RWPE2 (cell line): ENCODE data around the gene PNPLA1.

Experiments used
- ATAC-seq: fragments of 200-7000 bp; cut with Tn5 transposase; 3 replicates; pipeline ENCODE4 v1.9.1; 2021; ENCODE audit warnings: low read depth
- DNase-seq: peaks from one replicate; pipeline ENCODE4 v3.0.0-alpha.2; 2020; ENCODE audit warnings: low spot score
- H3K27ac ChIP-seq: fragments of 450-650 bp; 2 replicates; pipeline ENCODE4 v1.5.1; 2017; ENCODE audit warnings: mild to moderate bottlenecking; ENCODE audit not compliant: poor library complexity, severe bottlenecking
- H3K27me3 ChIP-seq: fragments of 250-450 bp; sonication (Bioruptor Pico); 2 replicates; pipeline ENCODE4 v1.5.1; 2021; ENCODE audit warnings: mild to moderate bottlenecking, moderate library complexity; ENCODE audit not compliant: insufficient read depth, poor library complexity, severe bottlenecking
- H3K36me3 ChIP-seq: fragments of 250-450 bp; sonication (Bioruptor Pico); 2 replicates; pipeline ENCODE4 v1.5.1; 2020; ENCODE audit warnings: low read depth, mild to moderate bottlenecking, moderate library complexity
- H3K4me1 ChIP-seq: fragments of 250-450 bp; sonication (Bioruptor Pico); 2 replicates; pipeline ENCODE4 v1.5.1; 2021; ENCODE audit warnings: mild to moderate bottlenecking, moderate library complexity; ENCODE audit not compliant: insufficient read depth, poor library complexity, severe bottlenecking
- H3K4me3 ChIP-seq: fragments of 250-450 bp; sonication (Bioruptor Pico); 2 replicates; pipeline ENCODE4 v1.5.1; 2021; ENCODE audit warnings: mild to moderate bottlenecking, moderate library complexity; ENCODE audit not compliant: severe bottlenecking
- H3K9me3 ChIP-seq: fragments of 250-450 bp; sonication (Bioruptor Pico); 2 replicates; pipeline ENCODE4 v1.5.1; 2021; ENCODE audit warnings: mild to moderate bottlenecking, moderate library complexity; ENCODE audit not compliant: severe bottlenecking
- CTCF ChIP-seq: fragments of 450-650 bp; IDR thresholded peaks from one replicate; pipeline ENCODE4 v1.5.1; 2017; ENCODE audit warnings: mild to moderate bottlenecking, moderate library complexity; ENCODE audit not compliant: poor library complexity, severe bottlenecking

PNPLA1 gene

DNA sequence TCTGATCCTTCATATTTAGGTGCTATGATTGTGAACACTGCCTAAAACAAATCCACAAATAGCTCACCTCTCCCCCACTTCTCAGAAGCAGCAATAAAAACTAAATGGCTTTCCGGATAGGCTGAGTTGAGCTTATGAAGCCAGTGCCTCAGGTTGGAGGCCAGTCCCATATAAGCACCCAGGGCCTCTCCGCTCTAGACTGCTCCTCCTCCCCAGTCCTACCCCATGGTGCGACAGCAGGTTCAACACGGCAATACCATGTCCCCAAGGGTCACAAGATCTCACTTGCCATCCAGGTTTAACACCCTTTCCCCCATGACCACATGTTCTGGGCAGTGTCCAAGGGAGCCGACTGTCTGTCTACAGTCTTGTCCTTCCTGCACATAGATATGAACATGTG, 46.1 kb downstream of the PNPLA1 start:
- DNase-seq (no peak), ATAC-seq (no peak)
- no peak for TF ChIP-seq CTCF
- Histone ChIP-seq H3K9me3 (no peaks in the 10 kb centered on the region), H3K27ac (no peak overlapping the region), H3K4me3 (no peak overlapping the region), H3K4me1 (no peaks in the 10 kb centered on the region), H3K27me3 (no peaks in the 10 kb centered on the region), H3K36me3 (no peaks in the 10 kb centered on the region)

GRCh38 chr6:36317623-36318022, 47.8 kb downstream of the PNPLA1 start:
- H3K27me3 ChIP-seq = no peaks in the 10 kb centered on the region
- no peak for DNase-seq
- no peaks in the 10 kb centered on the region for H3K36me3 ChIP-seq
- H3K4me3 ChIP-seq = no peak overlapping the region
- no peaks in the 10 kb centered on the region for H3K9me3 ChIP-seq
- no peaks in the 10 kb centered on the region for H3K4me1 ChIP-seq
- no peak overlapping the region for H3K27ac ChIP-seq
- ATAC-seq = no peak
- TF ChIP-seq CTCF = no peak

DNA sequence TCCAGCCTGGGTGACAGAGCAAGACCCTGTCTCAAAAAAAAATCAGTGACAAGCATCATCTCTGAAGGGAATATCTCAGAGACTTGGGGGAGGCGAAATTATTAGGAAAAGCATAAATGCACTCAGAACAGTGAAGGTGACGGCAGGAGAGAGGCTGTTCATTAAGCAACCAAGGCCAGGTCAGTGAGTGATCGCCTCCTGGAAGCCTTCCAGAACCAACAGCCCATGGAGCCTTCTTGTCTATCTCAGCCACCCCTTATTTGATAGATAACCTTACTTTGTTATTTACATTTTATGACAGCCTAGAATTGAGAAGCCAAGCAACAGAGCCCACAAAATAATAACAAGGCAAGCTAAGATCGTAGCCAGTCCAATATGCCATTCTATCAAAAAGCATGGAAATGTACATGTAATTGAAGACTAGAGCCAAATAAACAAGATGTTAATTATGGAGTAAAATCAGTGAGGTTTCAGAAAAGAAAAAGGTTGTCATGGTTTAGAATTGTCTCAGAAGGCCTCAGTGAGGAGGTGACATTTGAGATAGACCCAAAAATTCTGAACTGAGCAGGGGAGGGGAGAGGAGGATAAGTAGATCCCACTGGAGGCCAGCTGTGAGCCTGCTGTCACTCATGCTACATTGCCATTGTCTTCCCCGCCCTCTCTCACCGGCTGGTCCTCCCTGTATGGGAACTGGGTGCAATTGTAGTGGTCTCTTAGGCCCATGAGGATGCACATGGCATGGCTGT, 49.0 kb downstream of the PNPLA1 start:
- Histone ChIP-seq H3K9me3 (no peaks in the 10 kb centered on the region), H3K27me3 (no peaks in the 10 kb centered on the region), H3K27ac (no peak overlapping the region), H3K4me1 (no peaks in the 10 kb centered on the region), H3K36me3 (no peaks in the 10 kb centered on the region), H3K4me3 (no peak overlapping the region)
- no peak for DNase-seq
- no peak for ATAC-seq
- TF ChIP-seq CTCF = no peak

DNA sequence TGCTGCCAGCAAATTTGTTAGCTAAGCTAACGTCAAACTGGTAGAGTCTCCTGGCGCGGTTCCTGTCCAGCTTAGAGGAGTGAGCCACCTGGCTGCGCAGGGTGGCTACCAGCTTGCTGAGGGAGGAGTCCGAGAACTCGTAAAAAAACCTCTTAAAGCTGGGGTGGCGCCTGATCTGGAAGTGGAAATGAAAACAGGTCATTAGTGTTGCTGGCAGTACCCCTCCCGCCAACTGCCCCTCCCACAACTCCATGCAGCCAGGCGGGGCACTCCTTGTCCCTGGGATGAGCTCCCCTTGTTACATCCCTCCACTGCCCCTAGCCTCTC, 49.5 kb downstream of the PNPLA1 start:
- no peak overlapping the region for H3K4me3 ChIP-seq
- no peaks in the 10 kb centered on the region for H3K4me1 ChIP-seq
- no peak for ATAC-seq
- no peak for TF ChIP-seq CTCF
- no peaks in the 10 kb centered on the region for H3K9me3 ChIP-seq
- no peaks in the 10 kb centered on the region for H3K36me3 ChIP-seq
- no peak overlapping the region for H3K27ac ChIP-seq
- DNase-seq = no peak
- H3K27me3 ChIP-seq = no peaks in the 10 kb centered on the region

DNA sequence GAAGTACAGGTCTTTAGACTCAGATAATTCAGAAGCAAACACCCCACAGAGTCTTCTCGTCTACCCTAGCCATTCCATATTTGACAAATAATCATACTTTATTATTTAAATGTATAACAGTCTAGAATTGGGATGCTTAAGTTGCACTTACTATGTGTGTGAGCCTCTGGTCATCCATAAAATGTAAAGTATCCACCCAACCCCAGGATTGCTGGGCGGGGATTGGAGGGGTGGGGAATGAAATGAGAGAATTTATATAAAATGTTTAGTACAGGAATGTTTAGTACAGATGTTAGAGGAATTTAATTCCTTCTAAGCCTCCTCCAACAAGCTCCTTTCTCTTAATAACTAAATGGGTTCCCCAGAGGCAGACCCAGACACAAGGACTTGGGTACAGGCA, 50.0 kb downstream of the PNPLA1 start:
- no peaks in the 10 kb centered on the region for H3K9me3 ChIP-seq
- no peak for TF ChIP-seq CTCF
- DNase-seq = no peak
- no peak overlapping the region for H3K27ac ChIP-seq
- no peaks in the 10 kb centered on the region for H3K36me3 ChIP-seq
- H3K4me3 ChIP-seq = no peak overlapping the region
- ATAC-seq = no peak
- H3K27me3 ChIP-seq = no peaks in the 10 kb centered on the region
- no peaks in the 10 kb centered on the region for H3K4me1 ChIP-seq
